K562 (cell line): Measurements from ENCODE around the gene FGF11. TPM values are rescaled to one million over a fixed set of nuclear protein-coding genes. Genes with fewer than 3 reads are reported as not detected.

Experiments
- EGR1 ChIP-seq: fragments of 450-650 bp; conservative IDR thresholded peaks from 2 replicates; pipeline ENCODE4 v1.6.1; 2017; ENCODE audit warnings: mild to moderate bottlenecking
- NCOA4 ChIP-seq: fragments of 450-650 bp; IDR thresholded peaks from 2 replicates; pipeline ENCODE4 v1.6.1; 2018; ENCODE audit warnings: mild to moderate bottlenecking; ENCODE audit not compliant: partially characterized antibody
- NRF1 ChIP-seq, 2 experiments: fragments of 450-650 bp; IDR thresholded peaks in 1 of 2; conservative IDR thresholded peaks in 1 of 2; 2 replicates each; pipeline ENCODE4 v1.6.1; 2014; ENCODE audit warnings: mild to moderate bottlenecking in 2 of 2
- PRDM10 ChIP-seq: fragments of 450-650 bp; IDR thresholded peaks from 2 replicates; pipeline ENCODE4 v1.6.1; 2018; ENCODE audit not compliant: partially characterized antibody
- RCOR1 ChIP-seq, 2 experiments: IDR thresholded peaks; 2 replicates each; pipeline ENCODE4 v1.6.1; 2012; ENCODE audit warnings: low read depth in 2 of 2, low read length in 2 of 2, borderline replicate concordance in 1 of 2, improper control_type of control experiment in 1 of 2
- SMAD1 ChIP-seq: fragments of 150-350 bp; IDR thresholded peaks from 2 replicates; pipeline ENCODE4 v1.6.1; 2014; ENCODE audit warnings: low read length, low read depth; ENCODE audit not compliant: partially characterized antibody
- TFAP4 ChIP-seq: sonication (generic); formaldehyde crosslinking; IDR thresholded peaks from 2 replicates; pipeline ENCODE4 v1.8.0; 2022; ENCODE audit warnings: missing genetic modification reagents, mild to moderate bottlenecking, moderate library complexity, borderline replicate concordance
- ZMIZ1 ChIP-seq, 2 experiments: fragments of 150-350 bp in 1 of 2; IDR thresholded peaks; 2 replicates each; pipeline ENCODE4 v1.6.1; 2012 to 2016; ENCODE audit warnings: low read depth in 2 of 2, low read length in 2 of 2, mild to moderate bottlenecking in 1 of 2, moderate library complexity in 1 of 2
- polyA plus RNA-seq, 8 experiments: library from polyadenylated mRNA; depleted of rRNA in 4 of 8; stranded (reverse) in 5 of 8; unstranded in 3 of 8; fragments of >200 nt; fragmentation: Nextera tagmentation in 2 of 8; fragmentation: Illumina TruSeq in 1 of 8; extraction: Ambion mirVana in 2 of 8; extraction: Trizol in 1 of 8; gene quantifications; 2 replicates each; pipeline versions ENCODE4 v1.2.1 to v1.2.3, GENCODE V29; 2011 to 2014; ENCODE audit warnings: inconsistent platforms in 1 of 8, missing spikeins in 1 of 8
- total RNA-seq, 7 experiments: library from RNA; depleted of rRNA in 6 of 7; stranded (reverse); fragments of >200 nt in 6 of 7; fragmentation: Illumina TruSeq in 2 of 7; extraction: Trizol in 2 of 7; gene quantifications; 2 replicates each; pipeline versions ENCODE4 v1.2.1 to v1.2.3, GENCODE V29; 2011 to 2021; ENCODE audit warnings: low replicate concordance in 1 of 7

FGF11 gene
- total and polyA plus RNA-seq, 9 of the 15 experiments (the other 6 are each of a cell fraction or from before 2014, with no cell fraction given) = 1.2 to 7.5 (median 3.0) TPM

- peak in 1 of 2 experiments; percentile 52; a peak in 1 of 4 replicates for TF ChIP-seq ZMIZ1 (IDR thresholded peaks at IDR 0.05; ENCODE audit: low read depth in 2 of 2, low read length in 2 of 2)
- peak in 1 of 2 experiments; percentile 39; a peak in 1 of 4 replicates for TF ChIP-seq RCOR1 (IDR thresholded peaks at IDR 0.05; ENCODE audit: borderline replicate concordance in 1 of 2, low read depth in 2 of 2, low read length in 2 of 2)
- TF ChIP-seq NRF1 (conservative IDR thresholded peaks at IDR 0.05 in 1 of 2, IDR thresholded peaks at IDR 0.05 in 1 of 2) = peak; percentile 61 to 70
- 0 out of 2 replicates have a peak, but pooled peaks have one; percentile 27 for TF ChIP-seq EGR1
- peak; percentile 20 for TF ChIP-seq PRDM10
- no peak for TF ChIP-seq SMAD1
- TF ChIP-seq TFAP4 (CRISPR knock-in tag) = peak; percentile 54; the same call in 1 of the 2 replicates
- TF ChIP-seq NCOA4 = no peak
Observed at GRCh38 chr17:7444682-7445618, 5.6 kb downstream of the FGF11 start, which contains the start of gene CHRNB1 (continued).
